K562 (cell line): Measurements from ENCODE around the gene STK25. TPM values are rescaled to one million over a fixed set of nuclear protein-coding genes. Genes with fewer than 3 reads are reported as not detected.

Experiments
- ATAC-seq: fragments of 200-7000 bp; cut with Tn5 transposase; 3 replicates; pipeline ENCODE4 v1.9.1; 2020; ENCODE audit warnings: moderate library complexity
- BruUV-seq: library from RNA; stranded (reverse); fragments of 400-500 nt; replicated peaks from 2 replicates; lab custom pipeline; 2021; lab: Mats Ljungman, UMichigan
- CTCF ChIA-PET: fragments of 300-600 bp; formaldehyde crosslinking; extraction: SDS; loops from one replicate; lab custom pipeline; 2021; ENCODE audit warnings: low intra/inter-chr PET ratio; lab: Yijun Ruan, JAX
- POLR2A ChIA-PET: fragments of 300-600, 350-650 bp; sonication (Branson Sonifier 250); formaldehyde crosslinking; extraction: SDS; loops from one replicate; lab custom pipeline; 2021; ENCODE audit warnings: antibody characterized with exemption, inconsistent platforms; lab: Yijun Ruan, JAX
- DNase-seq, 4 experiments: peaks; one replicate each; pipeline versions ENCODE4 v3.0.0 to v3.0.0-alpha.2; 2011 to 2018; ENCODE audit warnings: low spot score in 3 of 4, mixed read lengths in 3 of 4; ENCODE audit errors: extremely low read depth in 1 of 4
- FAIRE-seq: peaks from 2 replicates; lab custom pipeline; 2011; peaks lifted over from hg19 to GRCh38; lab: Jason Lieb, UNC
- H2AFZ ChIP-seq: 2 replicates; pipeline ENCODE4 v1.6.0; 2011; ENCODE audit warnings: low read depth, low read length, control low read depth, inconsistent platforms
- H3K27ac ChIP-seq: fragments of 200-600 bp; 3 replicates; pipeline ENCODE4 v1.8.0; 2011; ENCODE audit warnings: low read depth, mild to moderate bottlenecking, control low read depth, inconsistent platforms, low read length, moderate library complexity, mixed read lengths; ENCODE audit errors: extremely low read depth
- H3K27me3 ChIP-seq, 2 experiments: fragments of 300-600 bp in 1 of 2; 2 replicates in 1 of 2; 3 replicates in 1 of 2; pipeline versions ENCODE4 v1.6.0 to v1.8.0; 2011; ENCODE audit warnings: inconsistent platforms in 2 of 2, low read length in 2 of 2, mild to moderate bottlenecking in 1 of 2, mixed read lengths in 1 of 2, moderate library complexity in 1 of 2; ENCODE audit not compliant: control insufficient read depth in 2 of 2, insufficient read depth in 2 of 2
- H3K36me3 ChIP-seq: fragments of 300-600 bp; 3 replicates; pipeline ENCODE4 v1.8.0; 2011; ENCODE audit warnings: mild to moderate bottlenecking, low read length, inconsistent platforms; ENCODE audit not compliant: control insufficient read depth, insufficient read depth
- H3K4me1 ChIP-seq, 2 experiments: fragments of 200-600 bp in 1 of 2; replicated peaks in 1 of 2; 2 replicates in 1 of 2; 3 replicates in 1 of 2; pipeline versions ENCODE4 v1.5.1 to v1.8.0; 2011; ENCODE audit warnings: inconsistent platforms in 2 of 2, low read length in 2 of 2, mild to moderate bottlenecking in 1 of 2, mixed read lengths in 1 of 2, moderate library complexity in 1 of 2; ENCODE audit not compliant: control insufficient read depth in 2 of 2, insufficient read depth in 2 of 2
- H3K4me2 ChIP-seq: 2 replicates; pipeline ENCODE4 v1.6.1; 2011; ENCODE audit warnings: low read length, control low read depth, inconsistent platforms, mixed read lengths; ENCODE audit not compliant: insufficient read depth
- H3K4me3 ChIP-seq: fragments of 200-600 bp; sonication (generic), shearing (Covaris generic); 2 replicates; pipeline ENCODE4 v1.5.1; 2016; ENCODE audit warnings: control low read depth, inconsistent platforms
- H3K79me2 ChIP-seq: fragments of 200-600 bp; 3 replicates; pipeline ENCODE4 v1.8.0; 2011; ENCODE audit warnings: low read length, inconsistent platforms; ENCODE audit not compliant: control insufficient read depth, insufficient read depth
- H3K9ac ChIP-seq, 2 experiments: 2 replicates each; pipeline versions ENCODE4 v1.6.0 to v1.6.1; 2011; ENCODE audit warnings: low read depth in 2 of 2, low read length in 2 of 2, control low read depth in 1 of 2, inconsistent platforms in 1 of 2, mild to moderate bottlenecking in 1 of 2, mixed read lengths in 1 of 2; ENCODE audit not compliant: insufficient read depth in 1 of 2
- H3K9me1 ChIP-seq: one replicate; pipeline ENCODE4 v1.6.0; 2011; ENCODE audit warnings: inconsistent platforms, mild to moderate bottlenecking, low read length, moderate library complexity; ENCODE audit not compliant: control insufficient read depth, insufficient read depth
- H3K9me3 ChIP-seq: replicated peaks from 2 replicates; pipeline ENCODE4 v1.5.1; 2011; ENCODE audit warnings: low read depth, low read length, inconsistent platforms; ENCODE audit not compliant: control insufficient read depth, insufficient read depth
- H4K20me1 ChIP-seq: replicated peaks from 2 replicates; pipeline ENCODE4 v1.6.1; 2011; ENCODE audit warnings: low read length, inconsistent platforms, mixed read lengths; ENCODE audit not compliant: control insufficient read depth, insufficient read depth
- CAMTA2 ChIP-seq: fragments of 250-450 bp; sonication (Bioruptor Pico); conservative IDR thresholded peaks from 2 replicates; pipeline ENCODE4 v1.5.1; 2022
- RBM39 ChIP-seq: fragments of 200-400 bp; formaldehyde crosslinking; optimal IDR thresholded peaks from 2 replicates; pipeline ENCODE3; 2018; ENCODE audit warnings: low read depth, low read length
- SAP30 ChIP-seq: fragments of 200-600 bp; sonication (generic); IDR thresholded peaks from 2 replicates; pipeline ENCODE4 v1.6.1; 2012; ENCODE audit warnings: borderline replicate concordance, low read depth, mild to moderate bottlenecking, moderate library complexity, low read length, control low read depth, inconsistent platforms; ENCODE audit not compliant: insufficient read depth, poor library complexity, severe bottlenecking
- SIN3A ChIP-seq, 2 experiments: fragments of 150-350 bp in 1 of 2; IDR thresholded peaks; 2 replicates each; pipeline ENCODE4 v1.6.1; 2011 to 2016; ENCODE audit warnings: borderline replicate concordance in 2 of 2, low read depth in 2 of 2, low read length in 2 of 2, mild to moderate bottlenecking in 2 of 2, moderate library complexity in 2 of 2; ENCODE audit not compliant: control insufficient read depth in 1 of 2
- WGBS: fragments of 100-300 bp; shearing (Covaris generic); methylation state at CpG from one replicate; pipeline ENCODE4 v1.1.6; 2016; ENCODE audit warnings: low coverage, mixed read lengths; ENCODE audit not compliant: insufficient coverage; ENCODE audit errors: missing lambda C conversion rate; 5-methylcytosine and 5-hydroxymethylcytosine counted together
- in situ Hi-C: fragments of 300-500 bp; cut with MboI; formaldehyde crosslinking; loops from 4 replicates; pipeline ENCODE4 v1.15.0; 2018; ENCODE audit warnings: inconsistent platforms, mixed read lengths
- intact Hi-C: fragments of 100-400 bp; cut with micrococcal nuclease; formaldehyde crosslinking; loops from 2 replicates; pipeline ENCODE4 v1.14.2; 2022
- polyA plus RNA-seq, 8 experiments: library from polyadenylated mRNA; depleted of rRNA in 4 of 8; stranded (reverse) in 5 of 8; unstranded in 3 of 8; fragments of >200 nt; fragmentation: Nextera tagmentation in 2 of 8; fragmentation: Illumina TruSeq in 1 of 8; extraction: Ambion mirVana in 2 of 8; extraction: Trizol in 1 of 8; gene quantifications; 2 replicates each; pipeline versions ENCODE4 v1.2.1 to v1.2.3, GENCODE V29; 2011 to 2014; ENCODE audit warnings: inconsistent platforms in 1 of 8, missing spikeins in 1 of 8
- total RNA-seq, 7 experiments: library from RNA; depleted of rRNA in 6 of 7; stranded (reverse); fragments of >200 nt in 6 of 7; fragmentation: Illumina TruSeq in 2 of 7; extraction: Trizol in 2 of 7; gene quantifications; 2 replicates each; pipeline versions ENCODE4 v1.2.1 to v1.2.3, GENCODE V29; 2011 to 2021; ENCODE audit warnings: low replicate concordance in 1 of 7
- TF ChIP-seq, protein P1 (sequence below), 3 experiments: IDR thresholded peaks in 2 of 3; conservative IDR thresholded peaks in 1 of 3; 2 replicates each; pipeline ENCODE4 v1.5.1; 2011 to 2012; ENCODE audit warnings: low read length in 3 of 3, mild to moderate bottlenecking in 3 of 3, control low read depth in 2 of 3, improper control_type of control experiment in 1 of 3, inconsistent platforms in 1 of 3, low read depth in 1 of 3, mixed read lengths in 1 of 3, moderate library complexity in 1 of 3; ENCODE audit not compliant: insufficient read depth in 2 of 3

Gene STK25
- total and polyA plus RNA-seq, 9 of the 15 experiments (the other 6 are each of a cell fraction or from before 2014, with no cell fraction given) = 5.4 to 177 (median 116) TPM

DNA sequence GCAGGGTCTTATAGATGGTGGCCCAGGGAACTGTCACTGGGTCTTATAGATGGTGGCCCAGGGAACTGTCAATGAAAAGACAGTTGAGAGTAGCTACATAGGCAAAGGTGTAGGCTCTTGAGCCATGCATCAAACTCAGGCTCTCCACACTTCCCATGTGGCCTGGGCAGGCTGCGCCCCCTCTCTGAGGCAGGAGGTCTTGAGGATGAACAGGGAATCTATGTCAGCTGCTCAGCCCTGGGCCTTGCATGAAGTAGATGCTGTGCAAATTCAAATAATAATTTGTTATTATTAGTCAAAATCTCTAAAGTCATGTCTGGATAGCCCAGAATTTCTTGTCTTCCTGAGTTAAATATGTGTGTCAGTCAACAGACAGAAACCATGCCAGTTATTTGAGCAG lies 26.7 kb downstream of the STK25 start:
- BruUV-seq = no TSS peak
- CTCF ChIA-PET = no interaction called here
- Histone ChIP-seq H3K9ac (no peak overlapping the region), H3K9me1 (no peaks in the 10 kb centered on the region), H3K27ac (no peak overlapping the region), H3K27me3 (no peaks in the 10 kb centered on the region), H2AFZ (no peak overlapping the region), H3K36me3 (no peaks in the 10 kb centered on the region), H3K79me2 (no peaks in the 10 kb centered on the region), H3K4me3 (no peak overlapping the region), H3K9me3 (no peaks in the 10 kb centered on the region), H4K20me1 (no peaks in the 10 kb centered on the region), H3K4me1 (peaks cover 2 to 7% of the 10 kb centered on the region in 2 experiments; a peak in 4 of 5 replicates), H3K4me2 (no peak overlapping the region)
- ATAC-seq = peak; percentile 42; the same call in 1 of the 3 replicates
- DNase-seq = no peak
- in situ Hi-C loops (no loop called here), intact Hi-C loops (no loop called here)
- POLR2A ChIA-PET = interaction anchor here (0.8 kb wide), 1 partner anchor 11 kb away, joined by 3 read pairs; no protein-coding TSS in a partner anchor
- TF ChIP-seq CAMTA2 (CRISPR knock-in tag) (no peak), SIN3A (IDR thresholded peaks at IDR 0.05; ENCODE audit: borderline replicate concordance in 2 of 2, control insufficient read depth in 1 of 2, low read depth in 2 of 2, low read length in 2 of 2) (no peak), RBM39 (no peak), SAP30 (no peak)
- TF ChIP-seq, protein P1, sequence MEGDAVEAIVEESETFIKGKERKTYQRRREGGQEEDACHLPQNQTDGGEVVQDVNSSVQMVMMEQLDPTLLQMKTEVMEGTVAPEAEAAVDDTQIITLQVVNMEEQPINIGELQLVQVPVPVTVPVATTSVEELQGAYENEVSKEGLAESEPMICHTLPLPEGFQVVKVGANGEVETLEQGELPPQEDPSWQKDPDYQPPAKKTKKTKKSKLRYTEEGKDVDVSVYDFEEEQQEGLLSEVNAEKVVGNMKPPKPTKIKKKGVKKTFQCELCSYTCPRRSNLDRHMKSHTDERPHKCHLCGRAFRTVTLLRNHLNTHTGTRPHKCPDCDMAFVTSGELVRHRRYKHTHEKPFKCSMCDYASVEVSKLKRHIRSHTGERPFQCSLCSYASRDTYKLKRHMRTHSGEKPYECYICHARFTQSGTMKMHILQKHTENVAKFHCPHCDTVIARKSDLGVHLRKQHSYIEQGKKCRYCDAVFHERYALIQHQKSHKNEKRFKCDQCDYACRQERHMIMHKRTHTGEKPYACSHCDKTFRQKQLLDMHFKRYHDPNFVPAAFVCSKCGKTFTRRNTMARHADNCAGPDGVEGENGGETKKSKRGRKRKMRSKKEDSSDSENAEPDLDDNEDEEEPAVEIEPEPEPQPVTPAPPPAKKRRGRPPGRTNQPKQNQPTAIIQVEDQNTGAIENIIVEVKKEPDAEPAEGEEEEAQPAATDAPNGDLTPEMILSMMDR (IDR thresholded peaks at IDR 0.05 in 2 of 3, conservative IDR thresholded peaks at IDR 0.05 in 1 of 3; ENCODE audit: insufficient read depth in 2 of 3, low read depth in 1 of 3, low read length in 3 of 3) = 0 out of 6 replicates have a peak, but pooled peaks of 1 of the 3 experiments have one; percentile 7
- WGBS = 86% methylated on average over 1 of the region's 1 CpG
- no peak for FAIRE-seq
